Stimulated activated naive CD8-positive, alpha-beta T cell treated with anti-CD3 and anti-CD28 coated beads, Interleukin-15, Interleukin-2, amounts not matched to agents 100 ng/mL and 50 ng/mL, for 24 hours (primary cell): Measurements from ENCODE around the gene OPN5.
"Not testable (repeated sequence)": the region's sequence is repeated elsewhere in the genome, so short reads cannot be mapped to it uniquely, and the experiment has no call there.

Source experiments
- H3K27ac Mint-ChIP-seq: one replicate; pipeline ENCODE4 v1.8.0; 2021; ENCODE audit warnings: mild to moderate bottlenecking, mixed read lengths
- H3K27me3 Mint-ChIP-seq: one replicate; pipeline ENCODE4 v1.8.0; 2021; ENCODE audit warnings: mixed read lengths
- H3K36me3 Mint-ChIP-seq: one replicate; pipeline ENCODE4 v1.8.0; 2021; ENCODE audit warnings: low read depth, mixed read lengths
- H3K4me1 Mint-ChIP-seq: one replicate; pipeline ENCODE4 v1.8.0; 2021; ENCODE audit warnings: low read depth, mixed read lengths
- H3K4me3 Mint-ChIP-seq: one replicate; pipeline ENCODE4 v1.8.0; 2021; ENCODE audit warnings: mild to moderate bottlenecking, mixed read lengths
- H3K9me3 Mint-ChIP-seq: one replicate; pipeline ENCODE4 v1.8.0; 2021; ENCODE audit warnings: mixed read lengths

The OPN5 gene

GRCh38 chr6:47781732-47782131 lies at the start of gene OPN5:
TSS of gene OPN5 (plus strand) at chr6:47782032. CDS start at chr6:47782067, 35 bp downstream.
- Mint-ChIP-seq H3K27me3 (peaks cover 12% of the 10 kb centered on the region), H3K4me3 (no peak within 1 kb of the TSS), H3K27ac (no peak within 1 kb of the TSS), H3K9me3 (no peaks in the 10 kb centered on the region), H3K4me1 (peaks cover 5% of the 10 kb centered on the region), H3K36me3 (no peaks in the 10 kb centered on the region)

GRCh38 chr6:47733879-47734558 lies 47.8 kb upstream of the OPN5 start:
- H3K36me3 Mint-ChIP-seq: no peaks in the 10 kb centered on the region
- no peak overlapping the region for H3K27ac Mint-ChIP-seq
- H3K27me3 Mint-ChIP-seq: peaks cover 7% of the 10 kb centered on the region
- H3K4me3 Mint-ChIP-seq: no peak overlapping the region
- no peaks in the 10 kb centered on the region for H3K4me1 Mint-ChIP-seq
- no peaks in the 10 kb centered on the region for H3K9me3 Mint-ChIP-seq

GRCh38 chr6:47734831-47735481 lies 46.9 kb upstream of the OPN5 start:
- no peaks in the 10 kb centered on the region for H3K36me3 Mint-ChIP-seq
- H3K27ac Mint-ChIP-seq: no peak overlapping the region
- H3K27me3 Mint-ChIP-seq: peaks cover 7% of the 10 kb centered on the region
- H3K4me3 Mint-ChIP-seq: no peak overlapping the region
- H3K9me3 Mint-ChIP-seq: no peaks in the 10 kb centered on the region
- H3K4me1 Mint-ChIP-seq: no peaks in the 10 kb centered on the region

- no peak overlapping the region for H3K27ac Mint-ChIP-seq
- no peaks in the 10 kb centered on the region for H3K36me3 Mint-ChIP-seq
- H3K27me3 Mint-ChIP-seq: peaks cover 7% of the 10 kb centered on the region
Measured at GRCh38 chr6:47736083-47736700, 45.6 kb upstream of the OPN5 start.

GRCh38 chr6:47737406-47737805 lies 44.4 kb upstream of the OPN5 start:
- peaks cover 7% of the 10 kb centered on the region for H3K27me3 Mint-ChIP-seq
- H3K36me3 Mint-ChIP-seq: no peaks in the 10 kb centered on the region
- H3K4me3 Mint-ChIP-seq: no peak overlapping the region
- H3K27ac Mint-ChIP-seq: no peak overlapping the region
- peaks cover 11% of the 10 kb centered on the region for H3K4me1 Mint-ChIP-seq
- no peaks in the 10 kb centered on the region for H3K9me3 Mint-ChIP-seq

More at GRCh38 chr6:47736083-47736700, 45.6 kb upstream of the OPN5 start:
- H3K4me1 Mint-ChIP-seq: no peaks in the 10 kb centered on the region
- no peak overlapping the region for H3K4me3 Mint-ChIP-seq
- no peaks in the 10 kb centered on the region for H3K9me3 Mint-ChIP-seq

- no peak overlapping the region for H3K4me3 Mint-ChIP-seq
- peaks cover 12% of the 10 kb centered on the region for H3K4me1 Mint-ChIP-seq
- no peaks in the 10 kb centered on the region for H3K36me3 Mint-ChIP-seq
- H3K9me3 Mint-ChIP-seq: peaks cover 6% of the 10 kb centered on the region
- H3K27ac Mint-ChIP-seq: no peak overlapping the region
- no peaks in the 10 kb centered on the region for H3K27me3 Mint-ChIP-seq
Measured at GRCh38 chr6:47740714-47741113, 41.1 kb upstream of the OPN5 start.

- no peaks in the 10 kb centered on the region for H3K36me3 Mint-ChIP-seq
- H3K27me3 Mint-ChIP-seq: no peaks in the 10 kb centered on the region
- H3K4me1 Mint-ChIP-seq: peaks cover 12% of the 10 kb centered on the region
- no peak overlapping the region for H3K27ac Mint-ChIP-seq
- H3K9me3 Mint-ChIP-seq: peaks cover 9% of the 10 kb centered on the region
- H3K4me3 Mint-ChIP-seq: no peak overlapping the region
Measured at GRCh38 chr6:47741807-47742206, 40.0 kb upstream of the OPN5 start.

GRCh38 chr6:47743744-47744143 lies 38.1 kb upstream of the OPN5 start:
- H3K9me3 Mint-ChIP-seq: peaks cover 9% of the 10 kb centered on the region
- no peak overlapping the region for H3K27ac Mint-ChIP-seq
- no peaks in the 10 kb centered on the region for H3K27me3 Mint-ChIP-seq
- H3K4me1 Mint-ChIP-seq: peaks cover 12% of the 10 kb centered on the region
- H3K36me3 Mint-ChIP-seq: no peaks in the 10 kb centered on the region
- no peak overlapping the region for H3K4me3 Mint-ChIP-seq

- H3K4me1 Mint-ChIP-seq: peaks cover 12% of the 10 kb centered on the region
- not testable (repeated sequence) for H3K36me3 Mint-ChIP-seq, H3K27me3 Mint-ChIP-seq, H3K27ac Mint-ChIP-seq, H3K4me3 Mint-ChIP-seq, H3K9me3 Mint-ChIP-seq
Measured at GRCh38 chr6:47745269-47745668, 36.6 kb upstream of the OPN5 start.

- H3K9me3 Mint-ChIP-seq: peaks cover 15% of the 10 kb centered on the region
- peaks cover 24% of the 10 kb centered on the region for H3K27me3 Mint-ChIP-seq
- H3K27ac Mint-ChIP-seq: no peak overlapping the region
- no peak overlapping the region for H3K4me3 Mint-ChIP-seq
- H3K36me3 Mint-ChIP-seq: no peaks in the 10 kb centered on the region
- H3K4me1 Mint-ChIP-seq: no peaks in the 10 kb centered on the region
Measured at GRCh38 chr6:47749757-47750156, 32.1 kb upstream of the OPN5 start.

- H3K4me3 Mint-ChIP-seq: no peak overlapping the region
- H3K27ac Mint-ChIP-seq: no peak overlapping the region
- H3K36me3 Mint-ChIP-seq: no peaks in the 10 kb centered on the region
- peaks cover 6% of the 10 kb centered on the region for H3K9me3 Mint-ChIP-seq
- H3K4me1 Mint-ChIP-seq: no peaks in the 10 kb centered on the region
- H3K27me3 Mint-ChIP-seq: peaks cover 31% of the 10 kb centered on the region
Measured at GRCh38 chr6:47752801-47753200, 29.0 kb upstream of the OPN5 start.

GRCh38 chr6:47759364-47759763 lies 22.5 kb upstream of the OPN5 start:
- Mint-ChIP-seq H3K27ac (no peak overlapping the region), H3K9me3 (no peaks in the 10 kb centered on the region), H3K4me3 (no peak overlapping the region), H3K4me1 (no peaks in the 10 kb centered on the region), H3K27me3 (peaks cover 25% of the 10 kb centered on the region), H3K36me3 (no peaks in the 10 kb centered on the region)

GRCh38 chr6:47762502-47762901 lies 19.3 kb upstream of the OPN5 start:
- Mint-ChIP-seq H3K4me1 (no peaks in the 10 kb centered on the region), H3K9me3 (no peaks in the 10 kb centered on the region), H3K27me3 (peaks cover 26% of the 10 kb centered on the region), H3K36me3 (no peaks in the 10 kb centered on the region), H3K4me3 (no peak overlapping the region), H3K27ac (no peak overlapping the region)

- H3K4me3 Mint-ChIP-seq: no peak overlapping the region
- H3K27me3 Mint-ChIP-seq: peaks cover 32% of the 10 kb centered on the region
- no peaks in the 10 kb centered on the region for H3K36me3 Mint-ChIP-seq
- H3K9me3 Mint-ChIP-seq: no peaks in the 10 kb centered on the region
- H3K4me1 Mint-ChIP-seq: no peaks in the 10 kb centered on the region
- no peak overlapping the region for H3K27ac Mint-ChIP-seq
Measured at GRCh38 chr6:47766445-47766844, 15.4 kb upstream of the OPN5 start.

- no peaks in the 10 kb centered on the region for H3K9me3 Mint-ChIP-seq
- H3K4me1 Mint-ChIP-seq: no peaks in the 10 kb centered on the region
- peaks cover 34% of the 10 kb centered on the region for H3K27me3 Mint-ChIP-seq
- H3K27ac Mint-ChIP-seq: no peak overlapping the region
- H3K4me3 Mint-ChIP-seq: no peak overlapping the region
- H3K36me3 Mint-ChIP-seq: no peaks in the 10 kb centered on the region
Measured at GRCh38 chr6:47767102-47767501, 14.7 kb upstream of the OPN5 start.
